SU-DHL-6 (cell line): ENCODE measurements around the gene ITPK1.

Experiments
- H2AFZ ChIP-seq: fragments of 200-600 bp; sonication (generic); 2 replicates; pipeline ENCODE4 v1.6.1; 2014; ENCODE audit warnings: low read depth, mild to moderate bottlenecking, moderate library complexity, mixed read lengths, antibody characterized with exemption, low read length; ENCODE audit not compliant: severe bottlenecking
- H3F3A ChIP-seq: fragments of 200-600 bp; shearing (Covaris generic); 2 replicates; pipeline ENCODE4 v1.6.0; 2016; ENCODE audit warnings: antibody characterized with exemption, mild to moderate bottlenecking; ENCODE audit not compliant: insufficient read depth
- H3K27ac ChIP-seq: fragments of 200-600 bp; sonication (generic); 2 replicates; pipeline ENCODE4 v1.5.1; 2016; ENCODE audit warnings: low read depth, mild to moderate bottlenecking, low read length, moderate library complexity, mixed read lengths
- H3K27me3 ChIP-seq: fragments of 200-600 bp; sonication (generic), shearing (Covaris generic); 2 replicates; pipeline ENCODE4 v1.6.0; 2014; ENCODE audit warnings: mild to moderate bottlenecking, low read length
- H3K36me3 ChIP-seq: fragments of 200-600 bp; sonication (generic); 2 replicates; pipeline ENCODE4 v1.6.1; 2014; ENCODE audit warnings: mild to moderate bottlenecking, low read length, mixed read lengths
- H3K4me2 ChIP-seq: fragments of 300-600, 200-600 bp; shearing (Covaris generic), sonication (generic); 2 replicates; pipeline ENCODE4 v1.6.0; 2014; ENCODE audit warnings: low read length, low read depth, mild to moderate bottlenecking; ENCODE audit not compliant: poor library complexity, severe bottlenecking
- H3K4me3 ChIP-seq: fragments of 200-600 bp; sonication (generic); 2 replicates; pipeline ENCODE4 v1.5.1; 2014; ENCODE audit warnings: antibody characterized with exemption, low read length, mild to moderate bottlenecking, mixed read lengths; ENCODE audit not compliant: insufficient read depth, poor library complexity, severe bottlenecking
- H3K79me2 ChIP-seq: fragments of 200-600 bp; sonication (generic); 2 replicates; pipeline ENCODE4 v1.6.1; 2014; ENCODE audit warnings: mild to moderate bottlenecking, low read length, moderate library complexity; ENCODE audit not compliant: insufficient read depth
- H3K9ac ChIP-seq: fragments of 200-600 bp; sonication (generic); 2 replicates; pipeline ENCODE4 v1.7.0; 2014; ENCODE audit warnings: mild to moderate bottlenecking, low read length
- H3K9me2 ChIP-seq: fragments of 200-600 bp; sonication (generic); replicated peaks from 2 replicates; pipeline ENCODE4 v1.6.1; 2014; ENCODE audit warnings: low read length; ENCODE audit not compliant: insufficient read depth
- H3K9me3 ChIP-seq: fragments of 200-600 bp; sonication (generic); 2 replicates; pipeline ENCODE4 v1.6.1; 2014; ENCODE audit warnings: low read length, mixed read lengths; ENCODE audit not compliant: insufficient read depth
- H4K20me1 ChIP-seq: fragments of 200-600 bp; sonication (generic); 2 replicates; pipeline ENCODE4 v1.6.1; 2014; ENCODE audit warnings: low read depth, mild to moderate bottlenecking, antibody characterized with exemption, low read length, moderate library complexity, mixed read lengths
- CTCF ChIP-seq: fragments of 200-600 bp; sonication (generic); IDR thresholded peaks from one replicate; pipeline ENCODE4 v1.5.1; 2017; ENCODE audit warnings: antibody characterized with exemption, mild to moderate bottlenecking, low read length, moderate library complexity; ENCODE audit not compliant: insufficient read depth, poor library complexity, severe bottlenecking
- EZH2phosphoT487 ChIP-seq: fragments of 200-600 bp; sonication (generic), shearing (Covaris generic); conservative IDR thresholded peaks from 2 replicates; pipeline ENCODE4 v1.6.1; 2018; ENCODE audit warnings: mild to moderate bottlenecking, antibody characterized with exemption, low read length, moderate library complexity, mixed read lengths

Gene ITPK1

GRCh38 chr14:93017898-93018297 is 97.8 kb downstream of the ITPK1 start:
- H3K9me3 ChIP-seq, result no peaks in the 10 kb centered on the region
- H3K4me2 ChIP-seq, result no peak overlapping the region
- TF ChIP-seq CTCF (no peak), EZH2phosphoT487 (no peak)
- no peaks in the 10 kb centered on the region for H3K36me3 ChIP-seq
- H3K9ac ChIP-seq, result no peak overlapping the region
- H2AFZ ChIP-seq, result no peak overlapping the region
- no peaks in the 10 kb centered on the region for H3F3A ChIP-seq
- no peaks in the 10 kb centered on the region for H3K79me2 ChIP-seq
- H3K9me2 ChIP-seq, result no peaks in the 10 kb centered on the region
- no peaks in the 10 kb centered on the region for H4K20me1 ChIP-seq
- no peak overlapping the region for H3K4me3 ChIP-seq
- no peaks in the 10 kb centered on the region for H3K27me3 ChIP-seq
- H3K27ac ChIP-seq, result no peak overlapping the region

DNA sequence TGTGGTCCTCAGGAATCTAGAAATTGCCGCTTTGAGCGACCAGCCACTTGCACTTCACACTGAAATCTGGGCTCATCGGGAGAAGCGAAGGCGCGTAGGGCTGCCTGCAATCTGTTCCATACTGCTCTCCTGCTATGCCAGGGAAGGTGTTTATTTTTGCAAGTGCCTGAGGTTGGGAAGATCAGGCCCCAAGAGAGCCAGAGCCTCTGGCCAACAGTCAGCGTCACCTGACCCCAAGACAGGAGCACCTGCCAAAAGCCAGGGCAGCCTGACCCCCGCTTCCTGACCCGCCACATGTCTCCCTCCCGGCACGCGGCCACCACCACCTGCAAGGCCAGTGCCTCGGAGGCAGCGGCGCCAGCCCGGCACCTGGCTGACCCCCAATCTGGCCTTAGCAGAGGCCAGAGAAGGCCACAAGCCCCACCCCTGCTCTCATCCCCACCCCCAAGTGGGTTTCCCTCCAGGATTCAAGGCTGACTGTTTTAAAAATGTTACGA is 98.4 kb downstream of the ITPK1 start:
- Histone ChIP-seq H3F3A (no peaks in the 10 kb centered on the region), H3K9me3 (no peaks in the 10 kb centered on the region), H3K4me3 (no peak overlapping the region), H3K27ac (no peak overlapping the region), H3K79me2 (no peaks in the 10 kb centered on the region), H3K36me3 (no peaks in the 10 kb centered on the region), H4K20me1 (no peaks in the 10 kb centered on the region), H3K4me2 (no peak overlapping the region), H3K9ac (no peak overlapping the region), H3K27me3 (no peaks in the 10 kb centered on the region), H3K9me2 (no peaks in the 10 kb centered on the region), H2AFZ (no peak overlapping the region)
- TF ChIP-seq CTCF, result no peak
- no peak for TF ChIP-seq EZH2phosphoT487

GRCh38 chr14:93016275-93016845 is 99.4 kb downstream of the ITPK1 start:
- no peaks in the 10 kb centered on the region for H3K79me2 ChIP-seq
- no peaks in the 10 kb centered on the region for H3F3A ChIP-seq
- no peaks in the 10 kb centered on the region for H3K9me3 ChIP-seq
- no peak for TF ChIP-seq EZH2phosphoT487
- no peak for TF ChIP-seq CTCF
- H3K27me3 ChIP-seq, result no peaks in the 10 kb centered on the region
- H4K20me1 ChIP-seq, result no peaks in the 10 kb centered on the region
- H3K4me3 ChIP-seq, result no peak overlapping the region
- no peak overlapping the region for H2AFZ ChIP-seq
- H3K27ac ChIP-seq, result no peak overlapping the region
- H3K9ac ChIP-seq, result no peak overlapping the region
- no peaks in the 10 kb centered on the region for H3K36me3 ChIP-seq
- H3K4me2 ChIP-seq, result no peak overlapping the region
- no peaks in the 10 kb centered on the region for H3K9me2 ChIP-seq
